HepG2 (cell line): ENCODE results near the gene VEGFA. TPM values are rescaled to one million over a fixed set of nuclear protein-coding genes. Genes with fewer than 3 reads are reported as not detected.

Experiments used
- ATF7 ChIP-seq, 2 experiments: fragments of 450-650 bp in 1 of 2; sonication (generic) in 1 of 2; formaldehyde crosslinking in 1 of 2; IDR thresholded peaks; 2 replicates each; pipeline versions ENCODE4 v1.4.0 to v1.6.1; 2016 to 2020; ENCODE audit warnings: antibody characterized with exemption in 1 of 2, mild to moderate bottlenecking in 1 of 2, missing genetic modification reagents in 1 of 2
- ETV6 ChIP-seq: sonication (generic); formaldehyde crosslinking; conservative IDR thresholded peaks from 2 replicates; pipeline ENCODE4 v1.4.0; 2020; ENCODE audit warnings: missing genetic modification reagents
- HNRNPH1 ChIP-seq: fragments of 200-400 bp; formaldehyde crosslinking; optimal IDR thresholded peaks from 2 replicates; pipeline ENCODE3; 2017; ENCODE audit warnings: mild to moderate bottlenecking, low read depth, low read length
- JDP2 ChIP-seq: sonication (generic); formaldehyde crosslinking; IDR thresholded peaks from 2 replicates; pipeline ENCODE4 v1.8.1; 2022; ENCODE audit warnings: missing genetic modification reagents, borderline replicate concordance
- JUND ChIP-seq: sonication (generic); formaldehyde crosslinking; IDR thresholded peaks from 2 replicates; pipeline ENCODE4 v1.8.0; 2022; ENCODE audit warnings: mild to moderate bottlenecking, missing genetic modification reagents
- KDM1A ChIP-seq: IDR thresholded peaks from 2 replicates; pipeline ENCODE4 v1.6.1; 2016; ENCODE audit warnings: missing compliant biosample characterization
- NBN ChIP-seq: fragments of 450-650 bp; conservative IDR thresholded peaks from 2 replicates; pipeline ENCODE4 v1.6.1; 2017
- PCBP1 ChIP-seq: fragments of 200-400 bp; formaldehyde crosslinking; IDR thresholded peaks from 2 replicates; pipeline ENCODE4 v1.6.1; 2017; ENCODE audit warnings: mild to moderate bottlenecking, low read depth, low read length, borderline replicate concordance
- RAD21 ChIP-seq: fragments of 450-650 bp; formaldehyde crosslinking; IDR thresholded peaks from 2 replicates; pipeline ENCODE4 v1.5.0; 2020; ENCODE audit warnings: mild to moderate bottlenecking
- SPEN ChIP-seq: sonication (generic); formaldehyde crosslinking; IDR thresholded peaks from 2 replicates; pipeline ENCODE4 v1.5.1; 2020; ENCODE audit warnings: low read depth, mild to moderate bottlenecking, missing genetic modification reagents
- TFDP2 ChIP-seq: sonication (generic); formaldehyde crosslinking; IDR thresholded peaks from 2 replicates; pipeline ENCODE4 v1.4.0; 2020; ENCODE audit warnings: missing genetic modification reagents
- THRA ChIP-seq: sonication (generic); formaldehyde crosslinking; IDR thresholded peaks from 2 replicates; pipeline ENCODE4 v1.4.0; 2020; ENCODE audit warnings: missing genetic modification reagents, borderline replicate concordance
- ZBTB7A ChIP-seq: sonication (generic); formaldehyde crosslinking; IDR thresholded peaks from 2 replicates; pipeline ENCODE4 v1.8.0; 2022; ENCODE audit warnings: mild to moderate bottlenecking, missing genetic modification reagents
- ZNF180 ChIP-seq: sonication (generic); formaldehyde crosslinking; IDR thresholded peaks from 2 replicates; pipeline ENCODE4 v1.4.0; 2020; ENCODE audit warnings: low read depth, missing genetic modification reagents, borderline replicate concordance
- ZNF331 ChIP-seq: sonication (generic); formaldehyde crosslinking; IDR thresholded peaks from 2 replicates; pipeline ENCODE4 v1.4.0; 2020; ENCODE audit warnings: missing genetic modification reagents
- ZNF776 ChIP-seq: sonication (generic); formaldehyde crosslinking; IDR thresholded peaks from 2 replicates; pipeline ENCODE4 v1.4.0; 2020; ENCODE audit warnings: mild to moderate bottlenecking, missing genetic modification reagents
- polyA plus RNA-seq, 8 experiments: library from polyadenylated mRNA; depleted of rRNA in 3 of 8; stranded (reverse) in 7 of 8; unstranded in 1 of 8; fragments of >200 nt; fragmentation: Illumina TruSeq in 4 of 8; extraction: Trizol in 4 of 8; gene quantifications; 2 replicates each; pipeline versions ENCODE4 v1.2.1 to v1.2.3, GENCODE V29; 2011 to 2016; ENCODE audit warnings: low read depth in 4 of 8, missing spikeins in 1 of 8, mixed read lengths in 1 of 8; ENCODE audit not compliant: insufficient read depth in 1 of 8
- total RNA-seq, 5 experiments: library from RNA; depleted of rRNA; stranded (reverse); fragments of >200 nt; fragmentation: Illumina TruSeq; extraction: Trizol; gene quantifications; 2 replicates each; pipeline ENCODE4 v1.2.3, GENCODE V29; 2016; ENCODE audit warnings: low read depth in 1 of 5
- TF ChIP-seq, protein P1 (sequence below): sonication (generic); formaldehyde crosslinking; IDR thresholded peaks from 2 replicates; pipeline ENCODE4 v1.8.1; 2023; ENCODE audit warnings: missing genetic modification reagents, inconsistent platforms, borderline replicate concordance
- TF ChIP-seq, protein P2 (sequence below): sonication (generic); formaldehyde crosslinking; IDR thresholded peaks from 2 replicates; pipeline ENCODE4 v1.4.0; 2020; ENCODE audit warnings: mild to moderate bottlenecking, missing genetic modification reagents
- TF ChIP-seq, protein P3 (sequence below): sonication (generic); formaldehyde crosslinking; IDR thresholded peaks from 2 replicates; pipeline ENCODE4 v1.8.1; 2022; ENCODE audit warnings: mild to moderate bottlenecking, missing genetic modification reagents
- TF ChIP-seq, protein P4 (sequence below): sonication (generic); formaldehyde crosslinking; IDR thresholded peaks from 2 replicates; pipeline ENCODE4 v1.4.0; 2020; ENCODE audit warnings: missing genetic modification reagents
- TF ChIP-seq, protein P5 (sequence below): sonication (generic); formaldehyde crosslinking; IDR thresholded peaks from 2 replicates; pipeline ENCODE4 v1.4.0; 2020; ENCODE audit warnings: missing genetic modification reagents

VEGFA gene
- total and polyA plus RNA-seq, 2 of the 13 experiments (the other 11 are each of a cell fraction or from before 2014, with no cell fraction given), result 68.1 to 629 TPM

GRCh38 chr6:43817192-43817591 is 47.2 kb downstream of the VEGFA start (continued):
- TF ChIP-seq, protein P1, sequence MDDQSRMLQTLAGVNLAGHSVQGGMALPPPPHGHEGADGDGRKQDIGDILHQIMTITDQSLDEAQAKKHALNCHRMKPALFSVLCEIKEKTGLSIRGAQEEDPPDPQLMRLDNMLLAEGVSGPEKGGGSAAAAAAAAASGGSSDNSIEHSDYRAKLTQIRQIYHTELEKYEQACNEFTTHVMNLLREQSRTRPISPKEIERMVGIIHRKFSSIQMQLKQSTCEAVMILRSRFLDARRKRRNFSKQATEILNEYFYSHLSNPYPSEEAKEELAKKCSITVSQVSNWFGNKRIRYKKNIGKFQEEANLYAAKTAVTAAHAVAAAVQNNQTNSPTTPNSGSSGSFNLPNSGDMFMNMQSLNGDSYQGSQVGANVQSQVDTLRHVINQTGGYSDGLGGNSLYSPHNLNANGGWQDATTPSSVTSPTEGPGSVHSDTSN (CRISPR knock-in tag), result no peak
- TF ChIP-seq TFDP2 (CRISPR knock-in tag) (no peak), JDP2 (no peak), NBN (no peak), SPEN (CRISPR knock-in tag) (no peak), ATF7 (IDR thresholded peaks at IDR 0.05) (no peak), ATF7 (CRISPR knock-in tag; IDR thresholded peaks at IDR 0.05) (no peak), PCBP1 (no peak), ETV6 (no peak), JUND (CRISPR knock-in tag) (no peak), HNRNPH1 (no peak), KDM1A (CRISPR knock-in tag) (no peak), THRA (CRISPR knock-in tag) (peak; percentile 38; the same call in 1 of the 2 replicates), ZBTB7A (no peak), ZNF180 (CRISPR knock-in tag) (no peak), ZNF776 (no peak), ZNF331 (0 out of 2 replicates have a peak, but pooled peaks have one; percentile 34), RAD21 (CRISPR knock-in tag) (peak; percentile 86)
- TF ChIP-seq, protein P2, sequence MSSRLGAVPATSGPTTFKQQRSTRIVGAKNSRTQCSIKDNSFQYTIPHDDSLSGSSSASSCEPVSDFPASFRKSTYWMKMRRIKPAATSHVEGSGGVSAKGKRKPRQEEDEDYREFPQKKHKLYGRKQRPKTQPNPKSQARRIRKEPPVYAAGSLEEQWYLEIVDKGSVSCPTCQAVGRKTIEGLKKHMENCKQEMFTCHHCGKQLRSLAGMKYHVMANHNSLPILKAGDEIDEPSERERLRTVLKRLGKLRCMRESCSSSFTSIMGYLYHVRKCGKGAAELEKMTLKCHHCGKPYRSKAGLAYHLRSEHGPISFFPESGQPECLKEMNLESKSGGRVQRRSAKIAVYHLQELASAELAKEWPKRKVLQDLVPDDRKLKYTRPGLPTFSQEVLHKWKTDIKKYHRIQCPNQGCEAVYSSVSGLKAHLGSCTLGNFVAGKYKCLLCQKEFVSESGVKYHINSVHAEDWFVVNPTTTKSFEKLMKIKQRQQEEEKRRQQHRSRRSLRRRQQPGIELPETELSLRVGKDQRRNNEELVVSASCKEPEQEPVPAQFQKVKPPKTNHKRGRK (CRISPR knock-in tag), result no peak
- TF ChIP-seq, protein P3, sequence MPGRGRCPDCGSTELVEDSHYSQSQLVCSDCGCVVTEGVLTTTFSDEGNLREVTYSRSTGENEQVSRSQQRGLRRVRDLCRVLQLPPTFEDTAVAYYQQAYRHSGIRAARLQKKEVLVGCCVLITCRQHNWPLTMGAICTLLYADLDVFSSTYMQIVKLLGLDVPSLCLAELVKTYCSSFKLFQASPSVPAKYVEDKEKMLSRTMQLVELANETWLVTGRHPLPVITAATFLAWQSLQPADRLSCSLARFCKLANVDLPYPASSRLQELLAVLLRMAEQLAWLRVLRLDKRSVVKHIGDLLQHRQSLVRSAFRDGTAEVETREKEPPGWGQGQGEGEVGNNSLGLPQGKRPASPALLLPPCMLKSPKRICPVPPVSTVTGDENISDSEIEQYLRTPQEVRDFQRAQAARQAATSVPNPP, result no peak
- TF ChIP-seq, protein P4, sequence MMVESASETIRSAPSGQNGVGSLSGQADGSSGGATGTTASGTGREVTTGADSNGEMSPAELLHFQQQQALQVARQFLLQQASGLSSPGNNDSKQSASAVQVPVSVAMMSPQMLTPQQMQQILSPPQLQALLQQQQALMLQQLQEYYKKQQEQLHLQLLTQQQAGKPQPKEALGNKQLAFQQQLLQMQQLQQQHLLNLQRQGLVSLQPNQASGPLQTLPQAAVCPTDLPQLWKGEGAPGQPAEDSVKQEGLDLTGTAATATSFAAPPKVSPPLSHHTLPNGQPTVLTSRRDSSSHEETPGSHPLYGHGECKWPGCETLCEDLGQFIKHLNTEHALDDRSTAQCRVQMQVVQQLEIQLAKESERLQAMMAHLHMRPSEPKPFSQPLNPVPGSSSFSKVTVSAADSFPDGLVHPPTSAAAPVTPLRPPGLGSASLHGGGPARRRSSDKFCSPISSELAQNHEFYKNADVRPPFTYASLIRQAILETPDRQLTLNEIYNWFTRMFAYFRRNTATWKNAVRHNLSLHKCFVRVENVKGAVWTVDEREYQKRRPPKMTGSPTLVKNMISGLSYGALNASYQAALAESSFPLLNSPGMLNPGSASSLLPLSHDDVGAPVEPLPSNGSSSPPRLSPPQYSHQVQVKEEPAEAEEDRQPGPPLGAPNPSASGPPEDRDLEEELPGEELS, result no peak
- TF ChIP-seq, protein P5, sequence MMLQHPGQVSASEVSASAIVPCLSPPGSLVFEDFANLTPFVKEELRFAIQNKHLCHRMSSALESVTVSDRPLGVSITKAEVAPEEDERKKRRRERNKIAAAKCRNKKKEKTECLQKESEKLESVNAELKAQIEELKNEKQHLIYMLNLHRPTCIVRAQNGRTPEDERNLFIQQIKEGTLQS (CRISPR knock-in tag), result no peak
